Measurements from ENCODE around the gene PSMA2.

Gene PSMA2

DNA sequence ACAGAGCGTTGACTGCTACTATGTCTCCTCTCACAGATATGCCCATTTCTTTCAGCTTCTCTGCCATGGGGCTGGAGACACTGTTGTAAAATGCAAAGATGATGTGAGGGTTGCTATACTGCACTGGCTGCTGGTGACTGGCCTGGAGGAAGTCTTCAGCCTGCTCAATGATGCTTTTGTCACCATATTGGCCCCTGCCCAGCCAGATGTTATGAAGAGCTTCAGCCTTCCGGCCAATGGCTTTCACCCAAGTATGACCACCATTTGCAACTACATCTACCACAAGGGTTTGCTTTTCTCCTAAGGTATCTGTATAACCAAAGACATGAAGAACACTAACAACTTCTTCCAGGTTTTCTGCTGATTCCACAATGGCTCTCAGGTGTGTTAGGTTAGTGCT is 21.7 kb downstream of the PSMA2 start:
- no peak overlapping the region for H3K4me3 ChIP-seq (ENCODE audit: low read depth, low read length)
- TF ChIP-seq, protein P1, sequence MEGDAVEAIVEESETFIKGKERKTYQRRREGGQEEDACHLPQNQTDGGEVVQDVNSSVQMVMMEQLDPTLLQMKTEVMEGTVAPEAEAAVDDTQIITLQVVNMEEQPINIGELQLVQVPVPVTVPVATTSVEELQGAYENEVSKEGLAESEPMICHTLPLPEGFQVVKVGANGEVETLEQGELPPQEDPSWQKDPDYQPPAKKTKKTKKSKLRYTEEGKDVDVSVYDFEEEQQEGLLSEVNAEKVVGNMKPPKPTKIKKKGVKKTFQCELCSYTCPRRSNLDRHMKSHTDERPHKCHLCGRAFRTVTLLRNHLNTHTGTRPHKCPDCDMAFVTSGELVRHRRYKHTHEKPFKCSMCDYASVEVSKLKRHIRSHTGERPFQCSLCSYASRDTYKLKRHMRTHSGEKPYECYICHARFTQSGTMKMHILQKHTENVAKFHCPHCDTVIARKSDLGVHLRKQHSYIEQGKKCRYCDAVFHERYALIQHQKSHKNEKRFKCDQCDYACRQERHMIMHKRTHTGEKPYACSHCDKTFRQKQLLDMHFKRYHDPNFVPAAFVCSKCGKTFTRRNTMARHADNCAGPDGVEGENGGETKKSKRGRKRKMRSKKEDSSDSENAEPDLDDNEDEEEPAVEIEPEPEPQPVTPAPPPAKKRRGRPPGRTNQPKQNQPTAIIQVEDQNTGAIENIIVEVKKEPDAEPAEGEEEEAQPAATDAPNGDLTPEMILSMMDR (IDR thresholded peaks at IDR 0.05; ENCODE audit: borderline replicate concordance, insufficient read depth, low read depth, low read length), result no peak

DNA sequence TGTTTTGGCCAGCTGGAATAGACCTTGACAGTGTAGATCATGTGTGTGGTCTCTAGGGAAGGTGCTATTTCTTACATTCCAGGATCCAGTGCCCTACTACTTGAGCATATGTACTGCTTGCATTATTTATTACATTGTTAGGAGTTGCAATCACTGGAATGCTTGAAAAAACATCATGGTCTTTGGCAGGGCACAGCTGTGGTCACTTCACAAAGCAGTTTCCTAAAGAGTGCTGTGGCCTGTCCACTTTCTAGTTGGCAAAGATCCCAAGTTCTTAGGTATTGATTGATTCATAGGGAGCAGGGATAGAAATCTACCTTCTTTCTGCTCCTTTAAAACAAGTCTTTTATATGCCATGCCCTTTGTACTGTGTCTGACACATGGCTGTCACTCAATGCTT is 24.7 kb downstream of the PSMA2 start:
- TF ChIP-seq, protein P1 (IDR thresholded peaks at IDR 0.05; ENCODE audit: borderline replicate concordance, insufficient read depth, low read depth, low read length), result no peak
- no peak overlapping the region for H3K4me3 ChIP-seq (ENCODE audit: low read depth, low read length)

DNA sequence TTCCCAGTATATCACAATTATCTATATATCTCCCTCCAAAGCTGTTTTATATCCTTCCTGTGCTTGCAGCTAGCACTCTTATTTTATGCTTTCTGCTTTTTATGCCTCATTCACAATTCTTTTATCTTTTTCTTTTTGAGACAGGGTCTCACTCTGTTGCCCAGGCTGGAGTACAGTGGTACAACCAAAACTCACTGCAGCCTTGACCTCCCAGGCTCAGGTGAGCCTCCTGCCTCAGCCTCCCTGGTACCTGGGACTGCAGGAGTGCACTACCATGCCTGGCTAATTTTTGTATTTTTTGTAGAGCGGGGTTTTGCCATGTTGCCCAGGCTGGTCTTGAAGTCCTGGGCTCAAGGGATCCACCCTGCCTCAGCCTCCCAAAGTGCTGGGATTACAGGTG is 25.8 kb downstream of the PSMA2 start:
- no peak overlapping the region for H3K4me3 ChIP-seq (ENCODE audit: low read depth, low read length)
- TF ChIP-seq, protein P1 (IDR thresholded peaks at IDR 0.05; ENCODE audit: borderline replicate concordance, insufficient read depth, low read depth, low read length), result no peak

DNA sequence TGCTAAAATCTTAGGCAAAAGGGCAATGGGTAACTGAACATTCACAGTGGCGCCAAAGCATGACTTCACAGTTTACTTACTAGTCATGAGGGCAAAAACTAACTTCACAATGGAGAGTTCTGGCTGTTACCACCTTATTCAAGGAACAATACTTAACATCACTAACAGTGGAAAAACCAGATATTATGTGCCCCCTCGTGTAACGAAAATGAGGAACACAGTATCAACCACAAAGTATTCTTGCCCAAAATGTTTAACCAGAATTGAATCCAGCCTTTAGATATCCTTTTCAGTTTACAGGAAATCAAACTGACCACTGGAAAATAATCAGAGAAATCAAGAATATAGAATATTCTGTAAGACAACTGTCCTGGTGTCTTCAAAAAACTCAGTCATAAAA is 29.6 kb downstream of the PSMA2 start:
- no peak overlapping the region for H3K4me3 ChIP-seq (ENCODE audit: low read depth, low read length)
- TF ChIP-seq, protein P1 (IDR thresholded peaks at IDR 0.05; ENCODE audit: borderline replicate concordance, insufficient read depth, low read depth, low read length), result no peak

DNA sequence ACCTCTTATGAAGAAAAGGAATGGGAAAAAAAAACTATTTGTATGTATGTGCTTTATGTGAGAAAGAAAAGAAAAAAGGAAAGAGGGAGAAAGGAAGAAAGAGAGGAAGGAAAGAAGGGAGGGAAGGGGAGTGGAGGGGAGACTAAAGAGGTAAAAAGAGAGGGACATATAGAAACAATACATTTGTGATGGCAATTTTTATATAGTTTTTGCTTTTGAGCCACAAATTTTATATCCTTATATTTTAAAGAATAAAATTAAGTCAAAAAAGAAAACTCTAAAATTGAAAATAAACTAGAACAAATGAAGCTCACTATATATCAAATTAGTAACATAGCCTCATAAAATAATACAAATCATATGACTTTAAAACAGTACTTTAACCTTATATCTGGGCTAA is 31.1 kb downstream of the PSMA2 start:
- TF ChIP-seq, protein P1 (IDR thresholded peaks at IDR 0.05; ENCODE audit: borderline replicate concordance, insufficient read depth, low read depth, low read length), result no peak
- no peak overlapping the region for H3K4me3 ChIP-seq (ENCODE audit: low read depth, low read length)

DNA sequence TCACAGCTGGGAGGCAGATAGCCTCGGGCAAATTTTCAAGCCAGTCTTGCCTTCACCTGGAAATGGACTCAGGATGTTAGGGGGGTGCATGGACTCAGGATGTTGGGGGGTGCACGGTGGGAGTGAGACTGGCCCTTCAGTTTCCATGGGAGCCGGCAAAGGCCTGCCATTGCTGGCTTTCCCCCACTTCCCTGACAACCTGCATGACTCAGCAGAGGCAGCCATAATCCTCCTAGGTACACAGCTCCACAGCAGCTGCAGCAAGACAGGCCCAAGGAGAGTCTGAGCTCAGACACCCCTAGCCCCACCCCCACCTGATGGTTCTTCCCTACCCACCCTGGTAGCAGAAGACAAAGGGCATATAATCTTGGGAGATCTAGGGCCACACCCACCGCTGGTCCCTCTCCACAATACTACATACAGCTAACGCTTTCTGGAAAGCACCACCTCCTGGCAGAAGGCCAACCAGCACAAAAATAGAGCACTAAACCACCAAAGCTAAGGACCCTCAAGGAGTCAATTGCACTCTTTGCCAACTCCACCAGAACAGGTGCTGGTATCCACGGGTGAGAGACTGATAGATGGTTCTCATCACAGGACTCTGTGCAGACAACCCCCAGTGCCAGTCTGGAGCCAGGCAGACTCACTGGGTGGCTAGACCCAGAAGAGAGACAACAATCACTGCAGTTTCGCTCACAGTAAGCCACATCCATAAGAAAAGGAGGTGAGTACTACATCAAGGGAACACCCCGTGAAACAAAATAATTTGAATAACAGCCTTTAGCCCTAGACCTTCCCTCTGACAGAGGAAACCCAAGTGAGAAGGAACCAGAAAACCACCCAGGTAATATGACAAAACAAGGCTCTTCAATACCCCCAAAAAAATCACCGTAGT is 38.4 kb downstream of the PSMA2 start:
- H3K4me3 ChIP-seq (ENCODE audit: low read depth, low read length), result no peak overlapping the region

More for the DNA sequence above, 38.4 kb downstream of the PSMA2 start:
- TF ChIP-seq, protein P1 (IDR thresholded peaks at IDR 0.05; ENCODE audit: borderline replicate concordance, insufficient read depth, low read depth, low read length), result no peak

Measured in GM12875 (cell line).